NCI-H1694 (cell line): ENCODE measurements around the gene VSIG2.

Source experiments
- DNase-seq: peaks from one replicate; lab custom pipeline; 2025; lab: John Stamatoyannopoulos, UW

VSIG2 gene

GRCh38 chr11:124748481-124749343 lies 3.3 kb downstream of the VSIG2 start:
- no peak for DNase-seq

- DNase-seq: no peak
These were observed 4.0 kb downstream of the VSIG2 start for GRCh38 chr11:124748100-124748418.

GRCh38 chr11:124747406-124748099 lies 4.5 kb downstream of the VSIG2 start:
- DNase-seq: no peak

- no peak for DNase-seq
These were observed 5.3 kb downstream of the VSIG2 start for GRCh38 chr11:124746621-124747243.

GRCh38 chr11:124745835-124746620 lies 6.0 kb downstream of the VSIG2 start:
- DNase-seq: no peak

- DNase-seq: no peak
These were observed 6.7 kb downstream of the VSIG2 start for GRCh38 chr11:124745270-124745834.

- no peak for DNase-seq
These were observed 9.0 kb downstream of the VSIG2 start for GRCh38 chr11:124743050-124743449.

- no peak for DNase-seq
These were observed 9.5 kb downstream of the VSIG2 start for GRCh38 chr11:124742555-124742954.

- no peak for DNase-seq
These were observed 11.7 kb downstream of the VSIG2 start for GRCh38 chr11:124740277-124740882.

GRCh38 chr11:124739479-124740276 lies 12.4 kb downstream of the VSIG2 start, which contains the start of gene NRGN:
TSS of gene NRGN (plus strand) at chr11:124739942. CDS start at chr11:124740085, 143 bp downstream.
- peak; percentile 23 for DNase-seq

- DNase-seq: no peak
These were observed 13.2 kb downstream of the VSIG2 start for GRCh38 chr11:124738713-124739478.

GRCh38 chr11:124737638-124738305 lies 14.3 kb downstream of the VSIG2 start:
- DNase-seq: no peak

- no peak for DNase-seq
These were observed 15.3 kb downstream of the VSIG2 start for GRCh38 chr11:124736736-124737135.

- DNase-seq: no peak
These were observed 19.8 kb downstream of the VSIG2 start for GRCh38 chr11:124732230-124732629.

GRCh38 chr11:124729571-124729970 lies 22.5 kb downstream of the VSIG2 start:
- no peak for DNase-seq

GRCh38 chr11:124728134-124728533 lies 23.9 kb downstream of the VSIG2 start:
- DNase-seq: no peak

GRCh38 chr11:124727474-124727873 lies 24.6 kb downstream of the VSIG2 start:
- no peak for DNase-seq

- no peak for DNase-seq
These were observed 26.3 kb downstream of the VSIG2 start for GRCh38 chr11:124725719-124726105.
